Measurements from ENCODE around the gene PRKCA. TPM values are rescaled to one million over a fixed set of nuclear protein-coding genes. Genes with fewer than 3 reads are reported as not detected.

Gene PRKCA
- total and polyA plus RNA-seq, 10 of the 15 experiments (the other 5 are each of a cell fraction or from before 2014, with no cell fraction given): 0.11 to 14.6 (median 0.72) TPM

- Histone ChIP-seq H3K9ac (ENCODE audit: control insufficient read depth, insufficient read depth, low read length) (no peak overlapping the region), H2AFZ (ENCODE audit: control insufficient read depth, low read depth, low read length) (no peak overlapping the region), H3K36me3 (ENCODE audit: control insufficient read depth in 2 of 2, insufficient read depth in 2 of 2, low read length in 1 of 2) (no peaks in the 10 kb centered on the region), H3K27me3 (replicated peaks in 1 of 2; ENCODE audit: control insufficient read depth in 2 of 2, insufficient read depth in 2 of 2, low read length in 1 of 2) (no peaks in the 10 kb centered on the region), H3K4me2 (ENCODE audit: control insufficient read depth, insufficient read depth) (no peak overlapping the region), H3K4me1 (ENCODE audit: control insufficient read depth, insufficient read depth, low read length) (no peaks in the 10 kb centered on the region), H3K27ac (ENCODE audit: control insufficient read depth, insufficient read depth) (no peak overlapping the region), H3K79me2 (ENCODE audit: control insufficient read depth, insufficient read depth, low read length) (no peaks in the 10 kb centered on the region), H3K4me3 (no peak overlapping the region), H4K20me1 (ENCODE audit: control insufficient read depth, insufficient read depth) (no peaks in the 10 kb centered on the region; the same call in 1 of the 2 replicates), H3K9me3 (replicated peaks; ENCODE audit: control insufficient read depth, insufficient read depth, low read length) (no peaks in the 10 kb centered on the region)
- RAD21 ChIA-PET (ENCODE audit: unreplicated experiment): no interaction called here
- in situ Hi-C loops (cut with MboI): no loop called here
- intact Hi-C loops (cut with micrococcal nuclease; ENCODE audit: unreplicated experiment): loop anchor here (2.0 kb wide), 1 partner anchor 35 kb away; no protein-coding TSS in a partner anchor
- CTCF ChIA-PET: no interaction called here
- DNase-seq (ENCODE audit: low read depth, low spot score): no peak
- SMC1A ChIA-PET (ENCODE audit: uncharacterized antibody, unreplicated experiment): interaction anchor here (0.7 to 1.5 kb wide), 3 partner anchors 31 to 58 kb away, joined by 3 to 5 read pairs (median 5); no protein-coding TSS in a partner anchor
- no peak for ATAC-seq
- TF ChIP-seq ETV6 (conservative IDR thresholded peaks at IDR 0.05 in 1 of 2, IDR thresholded peaks at IDR 0.05 in 1 of 2; ENCODE audit: borderline replicate concordance in 1 of 2, low read depth in 1 of 2): no peak
- no peak for TF ChIP-seq CHD2 (IDR thresholded peaks at IDR 0.05; ENCODE audit: borderline replicate concordance, low read depth, low read length)
- TF ChIP-seq, protein P1, sequence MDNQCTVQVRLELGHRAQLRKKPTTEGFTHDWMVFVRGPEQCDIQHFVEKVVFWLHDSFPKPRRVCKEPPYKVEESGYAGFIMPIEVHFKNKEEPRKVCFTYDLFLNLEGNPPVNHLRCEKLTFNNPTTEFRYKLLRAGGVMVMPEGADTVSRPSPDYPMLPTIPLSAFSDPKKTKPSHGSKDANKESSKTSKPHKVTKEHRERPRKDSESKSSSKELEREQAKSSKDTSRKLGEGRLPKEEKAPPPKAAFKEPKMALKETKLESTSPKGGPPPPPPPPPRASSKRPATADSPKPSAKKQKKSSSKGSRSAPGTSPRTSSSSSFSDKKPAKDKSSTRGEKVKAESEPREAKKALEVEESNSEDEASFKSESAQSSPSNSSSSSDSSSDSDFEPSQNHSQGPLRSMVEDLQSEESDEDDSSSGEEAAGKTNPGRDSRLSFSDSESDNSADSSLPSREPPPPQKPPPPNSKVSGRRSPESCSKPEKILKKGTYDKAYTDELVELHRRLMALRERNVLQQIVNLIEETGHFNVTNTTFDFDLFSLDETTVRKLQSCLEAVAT (IDR thresholded peaks at IDR 0.05): no peak
- TF ChIP-seq, protein P2, sequence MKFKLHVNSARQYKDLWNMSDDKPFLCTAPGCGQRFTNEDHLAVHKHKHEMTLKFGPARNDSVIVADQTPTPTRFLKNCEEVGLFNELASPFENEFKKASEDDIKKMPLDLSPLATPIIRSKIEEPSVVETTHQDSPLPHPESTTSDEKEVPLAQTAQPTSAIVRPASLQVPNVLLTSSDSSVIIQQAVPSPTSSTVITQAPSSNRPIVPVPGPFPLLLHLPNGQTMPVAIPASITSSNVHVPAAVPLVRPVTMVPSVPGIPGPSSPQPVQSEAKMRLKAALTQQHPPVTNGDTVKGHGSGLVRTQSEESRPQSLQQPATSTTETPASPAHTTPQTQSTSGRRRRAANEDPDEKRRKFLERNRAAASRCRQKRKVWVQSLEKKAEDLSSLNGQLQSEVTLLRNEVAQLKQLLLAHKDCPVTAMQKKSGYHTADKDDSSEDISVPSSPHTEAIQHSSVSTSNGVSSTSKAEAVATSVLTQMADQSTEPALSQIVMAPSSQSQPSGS (IDR thresholded peaks at IDR 0.05; ENCODE audit: low read length): no peak
- no peak for TF ChIP-seq POU2F2 (IDR thresholded peaks at IDR 0.05; ENCODE audit: borderline replicate concordance, low read depth, low read length)
- no peak for TF ChIP-seq SMAD1 (IDR thresholded peaks at IDR 0.05; ENCODE audit: low read depth, partially characterized antibody)
- no peak for TF ChIP-seq NR2C2 (IDR thresholded peaks at IDR 0.05; ENCODE audit: borderline replicate concordance, control insufficient read depth, insufficient read length, low read depth)
- TF ChIP-seq MEF2A (IDR thresholded peaks at IDR 0.05; ENCODE audit: insufficient read depth, low read depth, low read length): no peak
- TF ChIP-seq TCF3 (IDR thresholded peaks at IDR 0.05; ENCODE audit: borderline replicate concordance, insufficient read depth, low read depth, low read length): no peak
- no peak for TF ChIP-seq POLR2AphosphoS5 (IDR thresholded peaks at IDR 0.05; ENCODE audit: low read length)
- TF ChIP-seq TBL1XR1 (IDR thresholded peaks at IDR 0.05; ENCODE audit: low read depth, low read length): no peak
- TF ChIP-seq MYB (IDR thresholded peaks at IDR 0.05; ENCODE audit: borderline replicate concordance, low read depth, low read length): no peak
- TF ChIP-seq BRCA1 (IDR thresholded peaks at IDR 0.05; ENCODE audit: low read depth, low read length): no peak
- no peak for TF ChIP-seq RFX5 (IDR thresholded peaks at IDR 0.05; ENCODE audit: low read depth, low read length)
- TF ChIP-seq ELK1 (IDR thresholded peaks at IDR 0.05; ENCODE audit: low read depth, low read length): no peak
- no peak for TF ChIP-seq NBN (IDR thresholded peaks at IDR 0.05)
- TF ChIP-seq, protein P3, sequence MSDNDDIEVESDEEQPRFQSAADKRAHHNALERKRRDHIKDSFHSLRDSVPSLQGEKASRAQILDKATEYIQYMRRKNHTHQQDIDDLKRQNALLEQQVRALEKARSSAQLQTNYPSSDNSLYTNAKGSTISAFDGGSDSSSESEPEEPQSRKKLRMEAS (IDR thresholded peaks at IDR 0.05; ENCODE audit: low read depth, low read length): no peak
- TF ChIP-seq SIN3A (IDR thresholded peaks at IDR 0.05; ENCODE audit: low read depth, low read length): no peak
- no peak for TF ChIP-seq POLR2AphosphoS2 (IDR thresholded peaks at IDR 0.05; ENCODE audit: low read depth, low read length)
- no TSS peak for BruUV-seq (replicated peaks)
- 58% methylated on average over 1 of the region's 1 CpG for WGBS (ENCODE audit: insufficient coverage, insufficient replicate concordance, low lambda C conversion rate, missing lambda C conversion rate)
- POLR2A ChIA-PET: interaction anchor here (0.5 kb wide), 1 partner anchor 372 kb away, joined by 3 read pairs; no protein-coding TSS in a partner anchor
- no peak for FAIRE-seq
These were observed 375.6 kb downstream of the PRKCA start for GRCh38 chr17:66678061-66678460.

Data from GM12878 (cell line).